Measurements from ENCODE around the gene EPHB2. TPM values are rescaled to one million over a fixed set of nuclear protein-coding genes. Genes with fewer than 3 reads are reported as not detected.

EPHB2 gene
- total RNA-seq, 1 experiment from 2014 or later, result 18.5 TPM

DNA sequence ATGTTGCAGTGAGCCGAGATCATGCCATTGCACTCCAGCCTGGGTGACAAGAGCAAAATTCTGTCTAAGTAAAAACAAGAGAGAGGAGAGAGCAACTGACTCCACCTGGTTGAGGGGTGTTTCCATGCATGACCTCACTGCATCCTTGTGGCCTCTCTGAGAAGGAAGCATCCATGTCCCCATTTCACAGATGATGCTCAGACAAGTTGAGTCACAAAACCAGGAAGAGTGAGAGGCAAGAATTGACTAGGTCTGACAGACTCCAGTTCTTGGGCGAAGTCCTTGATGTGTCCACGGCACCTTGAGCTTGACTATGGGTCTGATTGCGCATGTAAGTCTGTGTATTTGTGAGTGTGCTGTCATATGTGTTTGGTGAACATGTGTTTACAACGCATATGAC lies 156.2 kb downstream of the EPHB2 start:
- Mint-ChIP-seq H3K4me1 (peaks cover 10% of the 10 kb centered on the region; the same call in 1 of the 2 replicates), H3K4me3 (no peak overlapping the region), H3K27ac (no peak overlapping the region; the same call in 1 of the 2 replicates), H3K36me3 (peaks cover 2% of the 10 kb centered on the region; the same call in 1 of the 2 replicates), H3K27me3 (ENCODE audit: low read depth) (no peaks in the 10 kb centered on the region), H3K9me3 (0 out of 2 replicates have a peak, but pooled peaks cover 3% of the 10 kb centered on the region)
- no peak for ATAC-seq
- CTCF ChIA-PET, result no interaction called here
- DNase-seq (ENCODE audit: low spot score), result no peak
- TF ChIP-seq CBFB (CRISPR knock-in tag; IDR thresholded peaks at IDR 0.05; ENCODE audit: low read depth), result no peak
- TF ChIP-seq NR3C1 (CRISPR knock-in tag; conservative IDR thresholded peaks at IDR 0.05; ENCODE audit: low read depth), result no peak
- TF ChIP-seq, protein P1, sequence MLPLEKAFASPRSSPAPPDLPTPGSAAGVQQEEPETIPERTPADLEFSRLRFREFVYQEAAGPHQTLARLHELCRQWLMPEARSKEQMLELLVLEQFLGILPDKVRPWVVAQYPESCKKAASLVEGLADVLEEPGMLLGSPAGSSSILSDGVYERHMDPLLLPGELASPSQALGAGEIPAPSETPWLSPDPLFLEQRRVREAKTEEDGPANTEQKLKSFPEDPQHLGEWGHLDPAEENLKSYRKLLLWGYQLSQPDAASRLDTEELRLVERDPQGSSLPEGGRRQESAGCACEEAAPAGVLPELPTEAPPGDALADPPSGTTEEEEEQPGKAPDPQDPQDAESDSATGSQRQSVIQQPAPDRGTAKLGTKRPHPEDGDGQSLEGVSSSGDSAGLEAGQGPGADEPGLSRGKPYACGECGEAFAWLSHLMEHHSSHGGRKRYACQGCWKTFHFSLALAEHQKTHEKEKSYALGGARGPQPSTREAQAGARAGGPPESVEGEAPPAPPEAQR (CRISPR knock-in tag; IDR thresholded peaks at IDR 0.05), result no peak
- TF ChIP-seq, protein P2, sequence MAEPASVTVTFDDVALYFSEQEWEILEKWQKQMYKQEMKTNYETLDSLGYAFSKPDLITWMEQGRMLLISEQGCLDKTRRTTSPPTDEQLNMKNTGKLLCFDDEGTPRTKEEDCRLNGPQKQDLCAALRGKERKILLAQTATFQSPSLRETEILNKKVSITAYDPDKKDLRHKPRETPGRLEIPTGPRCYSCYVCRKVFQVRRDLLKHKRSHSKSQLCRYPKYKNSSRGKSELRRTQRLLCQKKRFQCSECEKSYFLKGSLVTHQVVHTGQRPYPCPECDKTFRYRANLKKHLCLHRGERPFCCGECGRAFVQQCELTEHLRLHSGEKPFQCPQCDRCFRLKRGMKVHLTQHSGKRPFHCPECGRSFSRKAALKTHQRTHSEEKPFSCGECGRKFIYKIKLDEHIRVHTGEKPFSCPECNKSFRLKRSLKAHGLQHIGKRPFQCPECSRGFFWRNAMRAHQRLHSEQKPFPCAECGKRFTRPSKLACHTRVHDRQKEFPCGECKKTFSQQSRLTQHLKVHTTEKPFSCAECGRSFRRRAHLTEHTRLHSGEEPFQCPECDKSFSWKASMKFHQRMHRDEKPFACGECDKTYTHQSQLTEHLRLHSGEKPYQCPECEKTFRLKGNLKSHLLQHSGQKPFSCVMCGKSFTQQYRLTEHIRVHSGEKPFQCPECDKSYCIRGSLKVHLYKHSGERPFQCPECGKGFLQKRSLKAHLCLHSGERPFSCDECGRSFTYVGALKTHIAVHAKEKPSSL (CRISPR knock-in tag; conservative IDR thresholded peaks at IDR 0.05), result no peak
- no peak for TF ChIP-seq TCF7 (CRISPR knock-in tag; IDR thresholded peaks at IDR 0.05; ENCODE audit: low read depth)
- no peak for TF ChIP-seq SMAD4 (CRISPR knock-in tag; IDR thresholded peaks at IDR 0.05)
- TF ChIP-seq, protein P3, sequence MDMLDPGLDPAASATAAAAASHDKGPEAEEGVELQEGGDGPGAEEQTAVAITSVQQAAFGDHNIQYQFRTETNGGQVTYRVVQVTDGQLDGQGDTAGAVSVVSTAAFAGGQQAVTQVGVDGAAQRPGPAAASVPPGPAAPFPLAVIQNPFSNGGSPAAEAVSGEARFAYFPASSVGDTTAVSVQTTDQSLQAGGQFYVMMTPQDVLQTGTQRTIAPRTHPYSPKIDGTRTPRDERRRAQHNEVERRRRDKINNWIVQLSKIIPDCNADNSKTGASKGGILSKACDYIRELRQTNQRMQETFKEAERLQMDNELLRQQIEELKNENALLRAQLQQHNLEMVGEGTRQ (CRISPR knock-in tag; IDR thresholded peaks at IDR 0.05), result no peak
- TF ChIP-seq, protein P4, sequence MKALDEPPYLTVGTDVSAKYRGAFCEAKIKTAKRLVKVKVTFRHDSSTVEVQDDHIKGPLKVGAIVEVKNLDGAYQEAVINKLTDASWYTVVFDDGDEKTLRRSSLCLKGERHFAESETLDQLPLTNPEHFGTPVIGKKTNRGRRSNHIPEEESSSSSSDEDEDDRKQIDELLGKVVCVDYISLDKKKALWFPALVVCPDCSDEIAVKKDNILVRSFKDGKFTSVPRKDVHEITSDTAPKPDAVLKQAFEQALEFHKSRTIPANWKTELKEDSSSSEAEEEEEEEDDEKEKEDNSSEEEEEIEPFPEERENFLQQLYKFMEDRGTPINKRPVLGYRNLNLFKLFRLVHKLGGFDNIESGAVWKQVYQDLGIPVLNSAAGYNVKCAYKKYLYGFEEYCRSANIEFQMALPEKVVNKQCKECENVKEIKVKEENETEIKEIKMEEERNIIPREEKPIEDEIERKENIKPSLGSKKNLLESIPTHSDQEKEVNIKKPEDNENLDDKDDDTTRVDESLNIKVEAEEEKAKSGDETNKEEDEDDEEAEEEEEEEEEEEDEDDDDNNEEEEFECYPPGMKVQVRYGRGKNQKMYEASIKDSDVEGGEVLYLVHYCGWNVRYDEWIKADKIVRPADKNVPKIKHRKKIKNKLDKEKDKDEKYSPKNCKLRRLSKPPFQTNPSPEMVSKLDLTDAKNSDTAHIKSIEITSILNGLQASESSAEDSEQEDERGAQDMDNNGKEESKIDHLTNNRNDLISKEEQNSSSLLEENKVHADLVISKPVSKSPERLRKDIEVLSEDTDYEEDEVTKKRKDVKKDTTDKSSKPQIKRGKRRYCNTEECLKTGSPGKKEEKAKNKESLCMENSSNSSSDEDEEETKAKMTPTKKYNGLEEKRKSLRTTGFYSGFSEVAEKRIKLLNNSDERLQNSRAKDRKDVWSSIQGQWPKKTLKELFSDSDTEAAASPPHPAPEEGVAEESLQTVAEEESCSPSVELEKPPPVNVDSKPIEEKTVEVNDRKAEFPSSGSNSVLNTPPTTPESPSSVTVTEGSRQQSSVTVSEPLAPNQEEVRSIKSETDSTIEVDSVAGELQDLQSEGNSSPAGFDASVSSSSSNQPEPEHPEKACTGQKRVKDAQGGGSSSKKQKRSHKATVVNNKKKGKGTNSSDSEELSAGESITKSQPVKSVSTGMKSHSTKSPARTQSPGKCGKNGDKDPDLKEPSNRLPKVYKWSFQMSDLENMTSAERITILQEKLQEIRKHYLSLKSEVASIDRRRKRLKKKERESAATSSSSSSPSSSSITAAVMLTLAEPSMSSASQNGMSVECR (CRISPR knock-in tag; IDR thresholded peaks at IDR 0.05; ENCODE audit: borderline replicate concordance), result no peak
- no peak for TF ChIP-seq NR2C2 (CRISPR knock-in tag; IDR thresholded peaks at IDR 0.05)
- TF ChIP-seq, protein P5, sequence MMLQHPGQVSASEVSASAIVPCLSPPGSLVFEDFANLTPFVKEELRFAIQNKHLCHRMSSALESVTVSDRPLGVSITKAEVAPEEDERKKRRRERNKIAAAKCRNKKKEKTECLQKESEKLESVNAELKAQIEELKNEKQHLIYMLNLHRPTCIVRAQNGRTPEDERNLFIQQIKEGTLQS (CRISPR knock-in tag; conservative IDR thresholded peaks at IDR 0.05), result no peak
- TF ChIP-seq, protein P6, sequence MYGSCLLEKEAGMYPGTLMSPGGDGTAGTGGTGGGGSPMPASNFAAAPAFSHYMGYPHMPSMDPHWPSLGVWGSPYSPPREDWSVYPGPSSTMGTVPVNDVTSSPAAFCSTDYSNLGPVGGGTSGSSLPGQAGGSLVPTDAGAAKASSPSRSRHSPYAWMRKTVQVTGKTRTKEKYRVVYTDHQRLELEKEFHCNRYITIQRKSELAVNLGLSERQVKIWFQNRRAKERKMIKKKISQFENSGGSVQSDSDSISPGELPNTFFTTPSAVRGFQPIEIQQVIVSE (CRISPR knock-in tag; IDR thresholded peaks at IDR 0.05; ENCODE audit: borderline replicate concordance), result no peak
- no peak for TF ChIP-seq NR1H2 (CRISPR knock-in tag; IDR thresholded peaks at IDR 0.05)
- TF ChIP-seq, protein P7, sequence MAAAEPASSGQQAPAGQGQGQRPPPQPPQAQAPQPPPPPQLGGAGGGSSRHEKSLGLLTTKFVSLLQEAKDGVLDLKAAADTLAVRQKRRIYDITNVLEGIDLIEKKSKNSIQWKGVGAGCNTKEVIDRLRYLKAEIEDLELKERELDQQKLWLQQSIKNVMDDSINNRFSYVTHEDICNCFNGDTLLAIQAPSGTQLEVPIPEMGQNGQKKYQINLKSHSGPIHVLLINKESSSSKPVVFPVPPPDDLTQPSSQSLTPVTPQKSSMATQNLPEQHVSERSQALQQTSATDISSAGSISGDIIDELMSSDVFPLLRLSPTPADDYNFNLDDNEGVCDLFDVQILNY (CRISPR knock-in tag; IDR thresholded peaks at IDR 0.05), result no peak
- TF ChIP-seq RELA (CRISPR knock-in tag; IDR thresholded peaks at IDR 0.05; ENCODE audit: borderline replicate concordance), result no peak
- POLR2A ChIA-PET, result no interaction called here
